NCI-H510A treated with DMSO at 0.1 percent for 48 hours (cell line): ENCODE measurements around the gene ERG.

Experiments used
- DNase-seq: peaks from one replicate; lab custom pipeline; 2025; lab: John Stamatoyannopoulos, UW

Gene ERG

DNA sequence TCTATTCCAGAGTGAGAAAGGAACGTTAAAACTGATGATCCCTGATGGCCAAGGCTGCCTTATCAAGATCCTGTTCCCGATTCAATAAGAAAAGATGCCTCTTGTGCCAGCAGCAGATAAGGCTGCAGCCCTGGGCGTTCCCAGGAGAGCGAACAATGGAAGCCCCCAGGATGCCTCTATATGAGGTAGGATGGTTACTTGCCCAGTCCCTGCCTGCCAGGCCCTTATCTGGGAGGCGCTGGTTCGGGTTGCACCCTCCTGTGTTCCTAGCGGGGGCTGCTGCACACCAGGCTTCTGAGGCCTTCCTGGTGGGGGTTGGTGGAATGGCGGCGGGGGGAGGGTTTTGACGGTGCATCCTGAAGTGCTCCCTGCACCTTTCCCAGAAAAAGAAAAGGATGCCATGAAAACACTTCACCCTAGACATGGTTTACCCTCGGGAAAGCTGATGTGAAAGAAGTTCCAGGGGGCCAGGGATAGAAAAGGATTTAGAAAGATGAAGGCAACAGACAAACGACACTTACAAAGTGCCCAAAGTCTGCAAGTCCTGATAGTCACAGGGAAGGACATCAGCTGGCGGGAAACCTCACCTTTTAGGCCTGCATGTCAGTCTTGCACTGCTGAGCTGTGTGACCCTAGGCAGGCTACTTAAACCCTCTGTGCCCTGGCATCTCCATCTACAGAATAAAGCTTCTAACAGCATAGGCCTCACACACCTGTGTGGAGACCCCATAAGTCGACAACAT, 141.2 kb downstream of the ERG start:
- DNase-seq = no peak

- DNase-seq = peak; percentile 70
Observed at GRCh38 chr21:38355992-38356781, 142.1 kb downstream of the ERG start.

DNA sequence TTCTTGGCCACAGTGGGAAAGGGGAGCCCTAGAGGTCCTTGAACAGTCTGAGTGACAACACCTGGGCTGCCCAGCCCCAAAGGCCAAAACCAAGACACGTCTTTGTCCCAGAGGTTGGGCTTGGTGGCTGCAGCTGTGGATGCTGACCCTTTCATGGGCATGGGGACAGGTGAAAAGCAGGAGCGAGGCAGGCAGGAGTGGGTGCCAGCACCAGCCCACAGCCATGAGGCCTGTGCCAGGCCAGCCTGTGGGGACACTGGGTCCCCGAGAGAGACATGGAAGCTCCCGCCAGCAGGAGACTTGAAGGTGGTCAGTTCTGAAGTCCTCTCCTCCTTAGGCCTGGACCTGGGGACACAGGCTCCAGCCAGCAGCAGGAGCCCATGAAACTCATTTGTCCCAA, 142.9 kb downstream of the ERG start:
- no peak for DNase-seq

- DNase-seq = no peak
Observed at GRCh38 chr21:38354746-38355145, 143.5 kb downstream of the ERG start.

DNA sequence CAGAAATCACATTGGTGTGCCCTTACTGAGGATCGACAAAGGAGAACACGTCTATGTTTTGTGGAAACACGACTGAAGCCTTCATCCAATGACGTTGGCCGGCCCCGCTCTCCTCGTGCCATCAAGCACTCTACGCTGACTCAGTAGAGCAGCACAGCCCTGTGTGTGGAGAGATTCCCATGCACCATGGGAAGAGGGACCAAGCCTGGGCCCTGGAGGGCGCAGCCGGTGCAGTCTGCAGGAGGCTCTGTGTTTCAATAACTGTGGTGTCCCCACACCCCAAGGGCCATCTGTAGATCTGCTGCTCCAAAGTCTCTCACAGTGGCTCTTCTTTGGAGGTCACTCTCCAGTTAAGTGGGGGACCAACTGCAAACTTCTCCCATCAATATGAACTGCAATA, 144.0 kb downstream of the ERG start:
- no peak for DNase-seq

GRCh38 chr21:38352536-38353219, 145.6 kb downstream of the ERG start:
- DNase-seq = peak; percentile 55

DNA sequence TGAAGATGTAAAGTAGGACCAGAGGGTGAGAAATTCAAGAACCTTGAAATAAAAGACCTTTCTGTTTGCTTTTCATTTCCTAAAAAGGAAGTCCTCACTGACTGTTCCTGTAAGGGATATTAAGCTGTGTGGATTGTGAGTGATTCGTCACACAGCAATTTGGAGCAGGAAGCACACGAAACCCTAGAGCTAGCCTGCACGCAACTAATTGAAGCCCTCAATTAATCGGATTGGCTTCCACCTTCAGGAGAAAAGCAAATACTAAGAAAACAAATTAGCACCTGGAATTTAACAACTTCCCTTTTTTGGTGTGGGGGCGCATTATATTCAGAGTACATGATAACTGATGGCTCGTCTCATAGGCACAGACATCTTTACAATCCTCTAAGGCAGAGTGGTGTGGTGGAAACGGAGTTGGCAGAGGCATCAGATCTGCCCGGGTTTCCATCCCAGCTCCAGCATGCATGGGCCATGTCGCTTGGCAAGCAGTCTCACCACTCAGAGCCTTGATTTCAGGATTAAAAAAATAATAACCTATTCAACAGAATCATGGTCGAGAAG, 146.2 kb downstream of the ERG start:
- no peak for DNase-seq

DNA sequence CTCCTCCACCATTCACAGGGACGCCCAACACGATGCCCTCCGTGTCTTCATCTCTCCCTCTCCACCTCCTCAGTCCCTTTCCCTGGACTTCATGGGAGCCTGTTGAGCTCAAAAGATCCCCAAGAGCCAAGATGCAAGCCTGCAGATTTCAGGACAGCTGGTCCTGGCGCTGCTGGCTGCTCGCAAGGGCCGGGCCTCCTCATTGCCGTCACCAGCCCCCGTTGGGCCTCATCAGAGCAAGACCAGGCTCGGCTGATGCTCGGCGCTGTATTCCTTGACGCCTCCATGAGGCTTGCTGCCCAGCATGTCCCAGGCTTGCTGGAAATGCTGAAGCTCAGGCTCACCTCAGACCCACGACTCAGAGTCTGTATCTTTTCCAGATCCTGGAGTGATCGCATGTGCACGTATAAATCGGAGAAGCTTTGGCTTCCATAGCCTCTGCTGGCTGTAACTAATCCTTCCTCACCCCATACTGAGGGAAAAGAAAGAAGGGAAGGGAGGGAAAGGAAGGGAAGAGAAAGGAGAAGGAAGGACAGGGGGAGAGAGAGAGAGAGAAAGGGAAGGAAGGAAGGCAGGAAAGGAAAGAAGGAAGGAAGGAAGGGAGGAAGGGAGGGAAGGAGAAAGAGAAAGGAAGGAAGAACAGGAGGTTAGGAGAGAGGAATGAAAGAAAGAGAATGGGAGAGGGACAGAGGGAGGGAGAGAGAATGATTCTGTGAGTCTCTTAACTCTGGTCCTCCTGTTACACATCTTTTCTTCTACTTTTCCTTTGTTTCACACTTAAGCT, 146.9 kb downstream of the ERG start:
- DNase-seq = no peak

- no peak for DNase-seq
Observed at GRCh38 chr21:38350684-38351083, 147.6 kb downstream of the ERG start.

DNA sequence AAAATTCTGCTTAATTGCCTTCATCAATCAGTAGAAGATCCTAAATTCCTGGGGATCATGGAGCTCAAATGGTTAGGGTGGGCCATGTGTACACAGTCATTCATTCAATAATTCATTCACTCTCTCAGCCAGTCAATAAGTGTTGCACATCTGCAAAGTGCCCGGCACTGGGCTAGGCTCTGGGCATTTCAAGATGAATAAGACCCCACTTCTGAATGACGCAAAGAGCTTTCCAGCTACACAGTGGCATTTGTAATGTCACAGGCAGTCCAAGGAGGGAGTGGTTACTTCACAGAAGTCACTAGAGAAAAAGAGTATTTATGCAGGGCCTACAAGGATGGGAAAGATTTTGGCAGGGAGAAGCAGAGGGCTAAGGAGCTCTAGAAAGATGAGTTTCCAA, 148.3 kb downstream of the ERG start:
- DNase-seq = no peak

DNA sequence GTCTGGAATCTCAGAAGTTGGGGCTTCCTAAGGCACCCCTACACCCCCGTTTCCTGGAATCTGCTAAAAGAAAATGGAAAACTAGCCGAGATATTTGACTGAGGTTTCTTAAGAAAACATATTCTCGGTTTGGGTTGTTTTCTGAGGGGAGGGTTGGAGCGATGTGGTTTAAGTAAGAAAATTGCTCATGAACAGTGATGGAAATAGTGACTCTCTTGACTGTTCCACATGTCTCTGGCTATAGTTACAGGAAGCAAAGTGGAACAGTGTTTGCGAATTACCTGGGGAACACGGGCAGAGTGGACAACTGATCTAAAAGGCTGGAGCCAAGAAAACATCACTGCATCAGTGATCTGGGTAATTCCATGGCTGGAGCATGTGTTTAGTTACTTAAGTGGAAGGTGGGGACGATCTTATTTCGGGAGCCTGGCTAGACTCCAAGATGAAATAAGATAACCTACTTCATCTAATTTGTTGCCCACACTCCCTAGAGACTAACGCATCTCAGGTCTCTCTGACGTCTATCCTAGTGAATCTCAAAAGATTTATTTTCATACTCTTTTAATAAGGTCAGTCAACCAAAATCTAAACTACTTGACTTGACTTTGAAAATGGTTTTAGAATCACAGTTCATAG, 149.0 kb downstream of the ERG start:
- peak; percentile 40 for DNase-seq

- peak; percentile 60 for DNase-seq
Observed at GRCh38 chr21:38346286-38346685, 152.0 kb downstream of the ERG start.

- peak; percentile 70 for DNase-seq
Observed at GRCh38 chr21:38343691-38344090, 154.6 kb downstream of the ERG start.

DNA sequence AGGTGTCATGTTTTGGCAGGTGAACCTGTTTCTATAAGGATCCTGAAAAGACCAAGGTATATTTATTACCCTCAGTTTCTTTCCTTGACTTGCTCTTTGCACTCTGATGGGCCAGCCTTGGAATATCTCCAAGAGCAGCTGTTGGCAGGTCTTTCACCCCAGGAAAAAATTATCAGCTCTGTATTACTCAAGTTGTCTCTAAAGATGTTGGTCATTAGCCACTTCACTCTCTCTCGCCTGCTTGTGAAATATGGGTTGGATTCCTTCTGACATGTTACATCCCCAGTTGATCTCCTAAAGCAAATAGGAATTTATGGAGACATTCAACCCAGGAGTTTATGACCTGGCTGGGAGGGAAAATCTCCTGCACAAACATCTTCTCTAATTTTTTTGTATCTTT, 155.5 kb downstream of the ERG start:
- DNase-seq = no peak

GRCh38 chr21:38341546-38342012, 156.7 kb downstream of the ERG start:
- DNase-seq = no peak

- DNase-seq = no peak
Observed at GRCh38 chr21:38340131-38340530, 158.1 kb downstream of the ERG start.

- DNase-seq = no peak
Observed at GRCh38 chr21:38337793-38338192, 160.5 kb downstream of the ERG start.

DNA sequence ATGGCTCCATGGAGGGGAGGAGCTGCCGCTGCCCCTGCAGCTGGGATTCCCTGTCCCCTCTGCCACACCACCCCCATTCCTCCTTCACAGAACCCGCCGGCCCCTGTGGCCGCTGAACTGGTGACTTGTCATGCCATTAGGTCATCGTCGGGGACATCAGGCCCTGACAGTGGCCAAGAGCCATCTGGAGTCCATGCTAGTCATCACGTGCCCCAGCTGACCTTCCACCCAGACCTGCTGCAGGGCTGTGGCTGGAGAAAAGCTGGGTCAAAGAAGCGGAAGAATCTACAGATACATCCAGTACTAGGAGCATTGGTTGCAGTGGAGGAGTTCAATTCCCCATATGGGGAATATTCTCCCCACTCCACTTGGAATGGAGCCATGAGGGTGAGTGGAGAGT, 163.4 kb downstream of the ERG start:
- DNase-seq = no peak

GRCh38 chr21:38333301-38334272, 164.7 kb downstream of the ERG start:
- DNase-seq = no peak

DNA sequence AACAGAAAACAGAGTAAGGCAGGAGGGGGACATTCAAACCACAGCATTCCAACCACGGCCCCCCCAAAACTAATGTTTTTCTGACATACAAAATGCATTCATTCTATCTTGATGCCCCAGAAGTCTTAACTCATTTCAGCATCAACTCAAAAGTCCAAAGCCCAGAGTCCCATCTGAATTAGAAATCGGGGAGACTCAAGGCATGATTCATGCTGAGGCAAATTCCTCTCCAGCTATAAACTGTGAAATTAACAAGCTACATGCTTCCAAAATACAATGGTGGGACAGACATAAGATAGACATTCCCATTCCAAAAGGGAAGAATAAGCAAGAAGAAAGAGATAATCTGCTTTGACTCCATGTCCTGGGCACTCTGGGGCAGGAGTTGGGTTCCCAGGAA, 167.6 kb downstream of the ERG start:
- no peak for DNase-seq
